22Rv1 (cell line): ENCODE results near the gene VSTM2B.
"Not testable (repeated sequence)": the region's sequence is repeated elsewhere in the genome, so short reads cannot be mapped to it uniquely, and the experiment has no call there.

ENCODE experiments used
- H3K27ac ChIP-seq: fragments of 450-650 bp; 2 replicates; pipeline ENCODE4 v1.5.1; 2017
- ZFX ChIP-seq: fragments of 450-650 bp; IDR thresholded peaks from 2 replicates; pipeline ENCODE4 v1.6.1; 2017; ENCODE audit warnings: antibody characterized with exemption, borderline replicate concordance
- TF ChIP-seq, protein P1 (sequence below): fragments of 450-650 bp; IDR thresholded peaks from 2 replicates; pipeline ENCODE4 v1.5.1; 2017; ENCODE audit warnings: mild to moderate bottlenecking

VSTM2B gene

DNA sequence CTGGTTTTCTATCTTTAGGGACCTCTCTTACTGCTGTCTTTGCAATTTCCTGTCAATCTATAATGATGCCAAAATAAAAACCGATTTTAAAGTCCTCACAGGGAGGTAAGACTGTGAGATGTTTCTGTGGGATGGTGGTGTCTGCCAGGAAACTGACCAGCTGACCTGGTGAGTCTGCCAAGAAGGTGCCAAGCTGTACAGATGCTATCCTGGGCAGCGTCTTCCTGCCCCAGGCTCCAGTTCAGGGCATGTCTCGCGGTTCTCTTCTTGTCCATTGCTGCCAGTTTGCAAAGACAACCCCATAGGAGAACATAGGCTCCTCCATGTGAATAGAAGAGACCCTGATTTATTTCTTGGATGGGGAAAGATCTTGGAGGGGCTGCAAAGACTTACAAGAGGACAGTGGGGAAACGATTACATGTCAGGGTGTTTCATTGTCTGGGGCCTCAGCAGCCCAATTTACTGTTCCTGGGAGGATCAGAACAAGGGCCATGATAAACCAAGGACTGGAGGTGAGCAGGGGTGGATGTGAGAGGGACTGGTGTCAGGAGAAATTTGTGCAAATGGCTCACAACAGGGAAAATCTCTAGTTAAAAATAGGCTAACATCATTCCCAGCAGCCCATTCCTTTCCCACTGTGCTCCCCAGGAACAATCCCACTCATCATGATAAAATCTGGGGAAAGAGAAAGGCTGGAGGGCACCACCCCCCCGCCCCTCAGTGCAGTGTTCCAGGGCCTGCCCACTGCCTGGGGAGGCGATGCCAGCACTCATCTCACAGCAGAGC is 42.7 kb upstream of the VSTM2B start:
- TF ChIP-seq, protein P1, sequence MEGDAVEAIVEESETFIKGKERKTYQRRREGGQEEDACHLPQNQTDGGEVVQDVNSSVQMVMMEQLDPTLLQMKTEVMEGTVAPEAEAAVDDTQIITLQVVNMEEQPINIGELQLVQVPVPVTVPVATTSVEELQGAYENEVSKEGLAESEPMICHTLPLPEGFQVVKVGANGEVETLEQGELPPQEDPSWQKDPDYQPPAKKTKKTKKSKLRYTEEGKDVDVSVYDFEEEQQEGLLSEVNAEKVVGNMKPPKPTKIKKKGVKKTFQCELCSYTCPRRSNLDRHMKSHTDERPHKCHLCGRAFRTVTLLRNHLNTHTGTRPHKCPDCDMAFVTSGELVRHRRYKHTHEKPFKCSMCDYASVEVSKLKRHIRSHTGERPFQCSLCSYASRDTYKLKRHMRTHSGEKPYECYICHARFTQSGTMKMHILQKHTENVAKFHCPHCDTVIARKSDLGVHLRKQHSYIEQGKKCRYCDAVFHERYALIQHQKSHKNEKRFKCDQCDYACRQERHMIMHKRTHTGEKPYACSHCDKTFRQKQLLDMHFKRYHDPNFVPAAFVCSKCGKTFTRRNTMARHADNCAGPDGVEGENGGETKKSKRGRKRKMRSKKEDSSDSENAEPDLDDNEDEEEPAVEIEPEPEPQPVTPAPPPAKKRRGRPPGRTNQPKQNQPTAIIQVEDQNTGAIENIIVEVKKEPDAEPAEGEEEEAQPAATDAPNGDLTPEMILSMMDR: no peak
- no peak for TF ChIP-seq ZFX
- H3K27ac ChIP-seq: no peak overlapping the region

DNA sequence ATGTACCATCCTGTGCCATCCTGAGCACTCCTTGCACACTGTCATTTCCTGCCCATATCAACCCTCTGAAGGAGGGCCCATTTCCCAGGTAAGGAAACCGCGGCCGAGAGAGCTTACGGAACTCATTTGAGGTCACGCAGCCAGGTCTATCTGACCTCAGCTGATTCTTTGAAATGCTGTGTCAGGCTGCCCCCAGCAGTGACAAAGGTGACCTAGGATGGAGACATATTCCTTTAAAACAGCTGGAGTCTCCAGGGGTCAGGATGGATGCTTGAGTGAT is 42.2 kb upstream of the VSTM2B start:
- no peak overlapping the region for H3K27ac ChIP-seq
- TF ChIP-seq, protein P1: no peak
- no peak for TF ChIP-seq ZFX

DNA sequence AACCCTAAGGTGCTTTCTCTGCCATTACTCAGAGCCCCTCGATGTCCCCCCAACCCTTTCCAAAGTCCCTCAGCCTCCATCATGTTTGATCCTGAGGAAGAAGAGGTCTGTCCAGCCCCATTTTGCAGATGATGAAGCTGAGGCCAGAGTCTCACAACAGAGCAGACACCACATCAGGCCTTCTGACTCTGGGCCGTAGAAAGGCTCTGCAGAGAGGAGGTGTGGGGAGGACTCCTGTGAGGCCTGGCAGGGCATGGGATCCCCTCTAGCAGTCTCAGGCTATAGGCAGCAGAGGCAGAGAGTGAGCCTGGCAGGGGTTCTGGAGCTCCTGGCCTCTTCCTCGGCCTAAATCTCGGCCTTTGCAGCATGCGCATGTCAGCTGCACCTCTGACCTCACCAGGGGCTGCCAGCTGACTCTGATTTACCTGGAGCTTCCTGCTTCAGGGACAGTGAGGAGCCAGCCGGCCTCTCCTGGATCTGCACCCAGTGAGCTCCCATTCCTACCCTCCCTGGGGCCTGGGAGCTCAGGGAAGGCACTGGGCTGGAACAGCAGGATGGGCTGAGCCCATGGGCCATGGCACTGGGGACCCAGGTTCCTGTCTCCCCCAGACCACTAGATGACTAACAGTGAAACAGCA is 41.7 kb upstream of the VSTM2B start:
- no peak for TF ChIP-seq ZFX
- no peak overlapping the region for H3K27ac ChIP-seq

DNA sequence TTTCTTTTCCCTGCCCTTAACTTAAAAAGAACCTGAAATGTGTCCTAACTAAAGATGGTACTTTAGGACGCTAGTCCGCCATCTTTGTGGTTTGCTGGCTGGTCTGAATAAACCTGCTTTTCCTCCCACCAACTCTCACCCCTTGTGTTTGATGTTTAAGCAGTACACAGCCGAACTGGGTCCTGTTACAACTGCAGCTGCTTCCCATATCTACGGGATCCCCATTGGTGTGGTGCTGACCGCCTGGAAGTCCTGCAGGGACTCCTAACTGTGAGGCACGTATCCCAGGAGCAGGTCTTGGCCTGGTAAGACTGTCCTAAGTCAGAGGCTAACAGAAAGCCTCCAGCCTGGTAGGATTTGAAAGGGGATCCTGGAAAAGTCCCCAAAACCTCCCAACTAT is 40.9 kb upstream of the VSTM2B start:
- TF ChIP-seq, protein P1: no peak
- TF ChIP-seq ZFX: no peak
- H3K27ac ChIP-seq: no peak overlapping the region

DNA sequence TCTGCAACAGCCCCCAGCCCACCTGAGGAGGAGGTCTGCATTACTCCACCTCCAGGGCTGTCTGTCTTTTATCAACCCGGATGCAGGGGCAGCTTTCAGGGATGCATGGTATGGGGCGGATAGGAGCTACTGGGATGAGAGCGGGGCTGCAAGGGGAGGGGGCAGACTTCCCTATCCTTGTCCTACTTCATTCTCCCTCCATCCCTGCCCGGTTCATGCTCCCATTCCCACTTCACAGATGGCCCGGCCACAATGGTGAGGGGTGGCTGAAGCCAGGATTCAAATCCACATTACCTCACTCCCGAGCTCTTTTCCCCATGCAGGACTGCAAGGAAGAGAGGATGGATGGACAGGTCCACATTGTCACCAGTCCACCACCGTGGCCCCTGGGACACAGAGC is 40.5 kb upstream of the VSTM2B start:
- no peak for TF ChIP-seq ZFX
- TF ChIP-seq, protein P1: no peak
- no peak overlapping the region for H3K27ac ChIP-seq

DNA sequence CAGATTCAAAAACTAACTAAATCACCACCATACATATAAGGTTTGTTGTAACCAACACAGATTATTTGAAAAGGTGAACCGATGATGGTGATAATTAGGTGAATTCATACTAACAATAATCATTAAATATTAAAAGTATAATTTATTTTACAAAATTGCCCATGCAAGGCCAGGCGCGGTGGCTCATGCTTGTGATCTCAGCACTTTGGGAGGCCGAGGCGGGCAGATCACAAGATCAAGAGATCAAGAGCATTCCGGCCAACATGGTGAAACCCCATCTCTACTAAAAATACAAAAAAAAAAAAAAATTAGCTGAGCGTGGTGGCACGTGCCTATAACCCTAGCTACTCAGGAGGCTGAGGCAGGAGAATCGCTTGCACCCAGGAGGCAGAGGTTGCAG is 38.8 kb upstream of the VSTM2B start:
- H3K27ac ChIP-seq: not testable (repeated sequence)

DNA sequence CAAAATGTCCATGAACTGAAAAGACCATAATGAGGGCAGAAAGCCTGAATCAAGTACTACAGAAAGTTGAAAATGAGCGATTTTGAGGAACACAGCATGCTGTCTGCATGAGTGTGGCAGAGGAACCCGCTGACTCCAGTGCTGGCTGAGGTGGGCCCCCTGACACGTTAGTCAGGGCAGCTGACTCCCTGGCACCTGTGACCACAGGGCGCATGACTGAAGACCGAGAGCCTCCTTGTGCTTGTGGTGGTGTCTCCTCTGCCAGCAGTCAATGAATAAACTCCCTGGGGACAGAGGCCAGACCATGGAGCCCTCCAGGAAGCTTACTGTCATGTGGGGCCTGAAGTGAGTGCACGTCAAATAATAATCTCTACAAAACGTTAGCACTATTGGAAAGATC is 38.4 kb upstream of the VSTM2B start:
- TF ChIP-seq, protein P1: no peak
- no peak for TF ChIP-seq ZFX
- no peak overlapping the region for H3K27ac ChIP-seq

DNA sequence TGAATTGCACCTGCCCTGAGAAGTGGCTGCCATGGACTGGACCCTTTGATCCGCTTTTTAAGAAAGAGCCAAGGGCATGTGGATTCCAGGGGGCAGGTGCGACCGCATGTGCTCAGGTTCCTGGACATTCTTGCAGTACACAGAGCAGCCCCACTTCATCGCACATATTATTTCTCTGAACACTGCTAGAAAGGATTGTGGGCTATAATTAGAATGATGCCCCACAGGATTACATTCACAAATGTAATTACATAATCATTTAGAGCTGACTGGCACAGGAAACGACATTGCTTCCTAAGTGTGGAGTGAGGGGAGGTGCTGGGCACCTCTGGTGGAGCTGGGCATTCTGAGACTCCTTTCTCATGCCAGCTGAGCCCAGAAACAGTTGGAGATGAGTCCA is 37.5 kb upstream of the VSTM2B start:
- H3K27ac ChIP-seq: no peak overlapping the region
- TF ChIP-seq, protein P1: no peak
- TF ChIP-seq ZFX: no peak
